ENCODE results near the gene SENP6. TPM values are rescaled to one million over a fixed set of nuclear protein-coding genes. Genes with fewer than 3 reads are reported as not detected.

SENP6 gene
- total RNA-seq, 1 donor from 2014 or later, result 202 TPM

GRCh38 chr6:75743971-75744370, 142.3 kb downstream of the SENP6 start:
- peaks cover 6% of the 10 kb centered on the region for H3F3A ChIP-seq (ENCODE audit: low read depth)
- H3K27ac ChIP-seq, result no peak overlapping the region
- no peak for DNase-seq (ENCODE audit: low spot score)
- no peaks in the 10 kb centered on the region for H3K9me3 ChIP-seq (ENCODE audit: low read depth)
- H3K4me1 ChIP-seq, result peaks cover 6% of the 10 kb centered on the region
- no peak for TF ChIP-seq CTCF (IDR thresholded peaks at IDR 0.05)
- Mint-ChIP-seq H3K4me3 (no peak overlapping the region), H3K36me3 (no peaks in the 10 kb centered on the region), H3K27me3 (ENCODE audit: insufficient read depth, low read depth) (peaks cover 4% of the 10 kb centered on the region), H3K4me1 (peaks cover 3% of the 10 kb centered on the region), H3K27ac (no peak overlapping the region), H3K9me3 (no peaks in the 10 kb centered on the region)
- H3K79me2 ChIP-seq (ENCODE audit: low read depth), result no peaks in the 10 kb centered on the region
- H3K4me2 ChIP-seq, result no peak overlapping the region
- H3K36me3 ChIP-seq, result no peaks in the 10 kb centered on the region
- no peak overlapping the region for H2AFZ ChIP-seq (replicated peaks)
- no peak overlapping the region for H3K4me3 ChIP-seq
- peaks cover 11% of the 10 kb centered on the region for H3K27me3 ChIP-seq
- H4K20me1 ChIP-seq (ENCODE audit: low read depth), result no peaks in the 10 kb centered on the region
- H3K9ac ChIP-seq, result no peak overlapping the region

- H3K36me3 Mint-ChIP-seq, result no peaks in the 10 kb centered on the region
- no peak overlapping the region for H3K27ac ChIP-seq
- H3K4me3 Mint-ChIP-seq, result no peak overlapping the region
- peaks cover 11% of the 10 kb centered on the region for H3K79me2 ChIP-seq (ENCODE audit: low read depth)
- no peaks in the 10 kb centered on the region for H4K20me1 ChIP-seq (ENCODE audit: low read depth)
- no peak overlapping the region for H2AFZ ChIP-seq (replicated peaks)
- peaks cover 12% of the 10 kb centered on the region for H3F3A ChIP-seq (ENCODE audit: low read depth)
- no peak overlapping the region for H3K9ac ChIP-seq
- H3K4me1 ChIP-seq, result peaks cover 6% of the 10 kb centered on the region
- peaks cover 6% of the 10 kb centered on the region for H3K4me1 Mint-ChIP-seq
- peaks cover 4% of the 10 kb centered on the region for H3K27me3 Mint-ChIP-seq (ENCODE audit: insufficient read depth, low read depth)
- DNase-seq (ENCODE audit: low spot score), result no peak
- TF ChIP-seq EZH2phosphoT487 (IDR thresholded peaks at IDR 0.05) (no peak), CTCF (IDR thresholded peaks at IDR 0.05) (no peak)
- H3K4me3 ChIP-seq, result no peak overlapping the region
- peaks cover 18% of the 10 kb centered on the region for H3K27me3 ChIP-seq
- no peaks in the 10 kb centered on the region for H3K36me3 ChIP-seq
- no peak overlapping the region for H3K4me2 ChIP-seq
- no peaks in the 10 kb centered on the region for H3K9me3 ChIP-seq (ENCODE audit: low read depth)
- no peak overlapping the region for H3K27ac Mint-ChIP-seq
- no peaks in the 10 kb centered on the region for H3K9me3 Mint-ChIP-seq
Observed at GRCh38 chr6:75745404-75745803, 143.7 kb downstream of the SENP6 start.

- no peak overlapping the region for H3K4me3 ChIP-seq
- H3K27ac Mint-ChIP-seq, result no peak overlapping the region
- no peak overlapping the region for H3K4me3 Mint-ChIP-seq
Observed at GRCh38 chr6:75746221-75746620, 144.5 kb downstream of the SENP6 start.

More at GRCh38 chr6:75746221-75746620, 144.5 kb downstream of the SENP6 start:
- no peaks in the 10 kb centered on the region for H3K36me3 ChIP-seq
- no peaks in the 10 kb centered on the region for H3K9me3 ChIP-seq (ENCODE audit: low read depth)
- DNase-seq (ENCODE audit: low spot score), result peak; percentile 18
- no peak overlapping the region for H3K9ac ChIP-seq
- H3K79me2 ChIP-seq (ENCODE audit: low read depth), result peaks cover 19% of the 10 kb centered on the region
- no peak overlapping the region for H2AFZ ChIP-seq (replicated peaks)
- H3K27me3 Mint-ChIP-seq (ENCODE audit: insufficient read depth, low read depth), result peaks cover 4% of the 10 kb centered on the region
- no peak overlapping the region for H3K27ac ChIP-seq
- H3K9me3 Mint-ChIP-seq, result no peaks in the 10 kb centered on the region
- H3K4me1 Mint-ChIP-seq, result peaks cover 6% of the 10 kb centered on the region
- no peaks in the 10 kb centered on the region for H3K36me3 Mint-ChIP-seq
- H4K20me1 ChIP-seq (ENCODE audit: low read depth), result peaks cover 4% of the 10 kb centered on the region
- H3K4me2 ChIP-seq, result no peak overlapping the region
- peaks cover 6% of the 10 kb centered on the region for H3K4me1 ChIP-seq
- peaks cover 12% of the 10 kb centered on the region for H3F3A ChIP-seq (ENCODE audit: low read depth)
- TF ChIP-seq EZH2 (IDR thresholded peaks at IDR 0.05) (no peak), CTCF (IDR thresholded peaks at IDR 0.05) (no peak), EZH2phosphoT487 (IDR thresholded peaks at IDR 0.05) (no peak)
- peaks cover 18% of the 10 kb centered on the region for H3K27me3 ChIP-seq
